ENCODE data around the gene GTSE1.
A peak's percentile ranks its signal among the peaks of the same experiment; 100 is the strongest.

Gene GTSE1

GRCh38 chr22:46327691-46328465 lies 31.2 kb downstream of the GTSE1 start:
- POLR2A ChIA-PET (ENCODE audit: low non-redundant PET): no interaction called here

GRCh38 chr22:46328797-46329196 lies 32.1 kb downstream of the GTSE1 start:
- ChIA-PET CTCF (interaction anchor here (0.6 kb wide), 1 partner anchor 322 kb away, joined by 3 read pairs; no protein-coding TSS in a partner anchor), POLR2A (ENCODE audit: low non-redundant PET) (no interaction called here)
- no peak overlapping the region for H3K27ac ChIP-seq
- TF ChIP-seq CTCF (conservative IDR thresholded peaks at IDR 0.05; ENCODE audit: low read depth): no peak
- no peak for DNase-seq (ENCODE audit: low spot score)

More at GRCh38 chr22:46327691-46328465, 31.2 kb downstream of the GTSE1 start:
- no peak for TF ChIP-seq CTCF (conservative IDR thresholded peaks at IDR 0.05; ENCODE audit: low read depth)
- CTCF ChIA-PET: interaction anchor here (0.6 kb wide), 1 partner anchor 750 kb away, joined by 3 read pairs; no protein-coding TSS in a partner anchor
- no peak for DNase-seq (ENCODE audit: low spot score)
- no peak overlapping the region for H3K27ac ChIP-seq

GRCh38 chr22:46329616-46330015 lies 32.9 kb downstream of the GTSE1 start:
- no peak for TF ChIP-seq CTCF (conservative IDR thresholded peaks at IDR 0.05; ENCODE audit: low read depth)
- no peak for DNase-seq (ENCODE audit: low spot score)
- CTCF ChIA-PET: interaction anchor here (0.6 kb wide), 1 partner anchor 323 kb away, joined by 3 read pairs; no protein-coding TSS in a partner anchor

GRCh38 chr22:46330426-46330825 lies 33.8 kb downstream of the GTSE1 start:
- TF ChIP-seq CTCF (conservative IDR thresholded peaks at IDR 0.05; ENCODE audit: low read depth): no peak
- no peak for DNase-seq (ENCODE audit: low spot score)
- POLR2A ChIA-PET (ENCODE audit: low non-redundant PET): no interaction called here
- CTCF ChIA-PET: interaction anchor here (0.8 kb wide), 1 partner anchor 183 kb away, joined by 4 read pairs; no protein-coding TSS in a partner anchor
- no peak overlapping the region for H3K27ac ChIP-seq

More at GRCh38 chr22:46329616-46330015, 32.9 kb downstream of the GTSE1 start:
- POLR2A ChIA-PET (ENCODE audit: low non-redundant PET): no interaction called here
- peak overlapping the region; percentile 6; the same call in 1 of the 2 replicates for H3K27ac ChIP-seq

- ChIA-PET CTCF (interaction anchor here (0.8 kb wide), 1 partner anchor 182 kb away, joined by 4 read pairs; no protein-coding TSS in a partner anchor), POLR2A (ENCODE audit: low non-redundant PET) (no interaction called here)
- no peak for TF ChIP-seq CTCF (conservative IDR thresholded peaks at IDR 0.05; ENCODE audit: low read depth)
Measured at GRCh38 chr22:46331496-46331895, 34.8 kb downstream of the GTSE1 start.

GRCh38 chr22:46335201-46336118 lies 38.8 kb downstream of the GTSE1 start, which contains the start of gene TRMU:
TSS of gene TRMU (plus strand) at chr22:46335714. CDS start at chr22:46335765, 51 bp downstream.
- peak within 1 kb of the TSS; percentile 82 for H3K27ac ChIP-seq
- no peak for TF ChIP-seq CTCF (conservative IDR thresholded peaks at IDR 0.05; ENCODE audit: low read depth)
- POLR2A ChIA-PET (ENCODE audit: low non-redundant PET): no interaction called here
- CTCF ChIA-PET: interaction anchor here (0.7 to 0.8 kb wide), 2 partner anchors 12 to 121 kb away, joined by 3 to 4 read pairs; no protein-coding TSS in a partner anchor
- peak; percentile 80 for DNase-seq (ENCODE audit: low spot score)

More at GRCh38 chr22:46331496-46331895, 34.8 kb downstream of the GTSE1 start:
- H3K27ac ChIP-seq: peak overlapping the region; percentile 49
- no peak for DNase-seq (ENCODE audit: low spot score)

Data from RWPE1 (cell line).